Stimulated activated CD4-positive, alpha-beta T cell treated with anti-CD3 and anti-CD28 coated beads, Interleukin-1b, Interleukin-23, amount 100 ng/mL, for 4 hours (primary cell): ENCODE data around the gene AP1G2.
A peak's percentile ranks its signal among the peaks of the same experiment; 100 is the strongest.

Experiments used
- DNase-seq, 2 donors: peaks; one replicate each; pipeline ENCODE4 v3.0.0-alpha.2; 2020; ENCODE audit warnings: low read depth in 2 of 2

The AP1G2 gene

GRCh38 chr14:23570806-23571483, 3.4 kb upstream of the AP1G2 start:
- no peak for DNase-seq

- DNase-seq: no peak
Observed at GRCh38 chr14:23569443-23570151, 2.0 kb upstream of the AP1G2 start.

- DNase-seq: no peak
Observed at GRCh38 chr14:23568600-23569331, 1.2 kb upstream of the AP1G2 start.

- DNase-seq: no peak
Observed at GRCh38 chr14:23568021-23568599, 519 bp upstream of the AP1G2 start.

GRCh38 chr14:23566778-23567185, 809 bp downstream of the AP1G2 start:
- no peak for DNase-seq

GRCh38 chr14:23566112-23566777, 1.3 kb downstream of the AP1G2 start:
- DNase-seq: no peak

GRCh38 chr14:23565626-23566025, 2.0 kb downstream of the AP1G2 start:
- DNase-seq: no peak

GRCh38 chr14:23564876-23565275, 2.7 kb downstream of the AP1G2 start:
- DNase-seq: no peak

- no peak for DNase-seq
Observed at GRCh38 chr14:23564181-23564812, 3.3 kb downstream of the AP1G2 start.

- no peak for DNase-seq
Observed at GRCh38 chr14:23563473-23564180, 4.0 kb downstream of the AP1G2 start.

GRCh38 chr14:23562822-23563472, 4.6 kb downstream of the AP1G2 start:
- DNase-seq: peak; percentile 48 to 64

GRCh38 chr14:23561873-23562821, 5.4 kb downstream of the AP1G2 start:
- no peak for DNase-seq

GRCh38 chr14:23561259-23561658, 6.3 kb downstream of the AP1G2 start:
- no peak for DNase-seq

- DNase-seq: no peak
Observed at GRCh38 chr14:23559926-23560520, 7.6 kb downstream of the AP1G2 start.

- DNase-seq: peak; percentile 58 to 65
Observed at GRCh38 chr14:23559010-23559925, 8.3 kb downstream of the AP1G2 start.

- DNase-seq: no peak
Observed at GRCh38 chr14:23558346-23559009, 9.1 kb downstream of the AP1G2 start.

GRCh38 chr14:23557946-23558345, 9.6 kb downstream of the AP1G2 start:
- no peak for DNase-seq
